Epithelial cell of proximal tubule (primary cell): ENCODE results near the gene GPLD1. TPM values are rescaled to one million over a fixed set of nuclear protein-coding genes. Genes with fewer than 3 reads are reported as not detected.

Source experiments
- DNase-seq: peaks from one replicate; pipeline ENCODE4 v3.0.0-alpha.2; 2011; ENCODE audit warnings: low read depth
- H3K4me3 ChIP-seq: 2 replicates; pipeline ENCODE4 v1.5.1; 2011; ENCODE audit warnings: low read depth, mild to moderate bottlenecking, low read length
- total RNA-seq: library from RNA; depleted of rRNA; stranded (reverse); fragments of >200 nt; gene quantifications from 2 replicates; pipeline ENCODE4 v1.2.3, GENCODE V29; 2015
- TF ChIP-seq, protein P1 (sequence below): conservative IDR thresholded peaks from 2 replicates; pipeline ENCODE4 v1.5.1; 2012; ENCODE audit warnings: low read depth, mild to moderate bottlenecking, low read length

GPLD1 gene
- total RNA-seq, 1 donor from 2014 or later = 0.75 TPM

DNA sequence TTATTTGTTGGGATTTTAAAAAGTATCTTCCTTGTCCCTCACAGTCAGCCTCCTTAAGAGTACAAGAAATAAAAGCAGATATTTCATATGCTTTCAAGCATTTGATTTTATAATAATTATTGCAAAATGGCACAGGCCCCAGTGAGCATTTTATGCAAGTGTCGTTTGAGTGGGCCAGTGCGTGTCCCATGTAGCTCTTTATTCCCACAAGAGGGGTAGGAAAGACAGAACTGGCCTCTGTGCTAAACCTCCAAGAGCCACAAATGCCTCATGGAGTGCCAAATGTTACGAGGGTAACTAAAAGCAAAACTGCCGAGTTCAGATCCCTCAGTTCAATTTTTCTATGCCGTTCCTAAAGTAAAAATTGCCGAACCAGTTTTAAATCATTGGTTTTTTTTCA is 12.7 kb downstream of the GPLD1 start:
- TF ChIP-seq, protein P1, sequence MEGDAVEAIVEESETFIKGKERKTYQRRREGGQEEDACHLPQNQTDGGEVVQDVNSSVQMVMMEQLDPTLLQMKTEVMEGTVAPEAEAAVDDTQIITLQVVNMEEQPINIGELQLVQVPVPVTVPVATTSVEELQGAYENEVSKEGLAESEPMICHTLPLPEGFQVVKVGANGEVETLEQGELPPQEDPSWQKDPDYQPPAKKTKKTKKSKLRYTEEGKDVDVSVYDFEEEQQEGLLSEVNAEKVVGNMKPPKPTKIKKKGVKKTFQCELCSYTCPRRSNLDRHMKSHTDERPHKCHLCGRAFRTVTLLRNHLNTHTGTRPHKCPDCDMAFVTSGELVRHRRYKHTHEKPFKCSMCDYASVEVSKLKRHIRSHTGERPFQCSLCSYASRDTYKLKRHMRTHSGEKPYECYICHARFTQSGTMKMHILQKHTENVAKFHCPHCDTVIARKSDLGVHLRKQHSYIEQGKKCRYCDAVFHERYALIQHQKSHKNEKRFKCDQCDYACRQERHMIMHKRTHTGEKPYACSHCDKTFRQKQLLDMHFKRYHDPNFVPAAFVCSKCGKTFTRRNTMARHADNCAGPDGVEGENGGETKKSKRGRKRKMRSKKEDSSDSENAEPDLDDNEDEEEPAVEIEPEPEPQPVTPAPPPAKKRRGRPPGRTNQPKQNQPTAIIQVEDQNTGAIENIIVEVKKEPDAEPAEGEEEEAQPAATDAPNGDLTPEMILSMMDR = no peak
- no peak for DNase-seq
- H3K4me3 ChIP-seq = no peak overlapping the region

DNA sequence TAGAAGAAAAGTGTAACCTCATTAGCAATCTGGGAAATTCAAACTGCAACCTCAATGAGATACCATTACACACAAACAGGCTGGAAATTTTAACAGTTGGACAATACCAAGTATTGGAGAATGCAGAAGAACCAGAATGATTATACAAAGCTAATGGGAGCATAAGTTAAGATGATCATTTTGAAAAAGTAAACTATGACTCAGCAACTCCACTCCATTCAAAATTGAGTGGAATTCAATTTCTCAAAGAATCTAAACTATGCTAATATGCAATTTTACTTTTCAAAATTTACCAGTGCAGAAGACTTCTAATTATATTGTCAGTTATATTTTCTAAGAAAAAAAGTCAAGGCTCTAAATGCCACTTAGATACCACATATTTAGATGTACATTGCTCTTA is 17.2 kb downstream of the GPLD1 start:
- no peak overlapping the region for H3K4me3 ChIP-seq
- TF ChIP-seq, protein P1 = no peak
- no peak for DNase-seq

GRCh38 chr6:24469811-24470210 is 19.6 kb downstream of the GPLD1 start:
- no peak for DNase-seq
- no peak overlapping the region for H3K4me3 ChIP-seq
- TF ChIP-seq, protein P1 = no peak

DNA sequence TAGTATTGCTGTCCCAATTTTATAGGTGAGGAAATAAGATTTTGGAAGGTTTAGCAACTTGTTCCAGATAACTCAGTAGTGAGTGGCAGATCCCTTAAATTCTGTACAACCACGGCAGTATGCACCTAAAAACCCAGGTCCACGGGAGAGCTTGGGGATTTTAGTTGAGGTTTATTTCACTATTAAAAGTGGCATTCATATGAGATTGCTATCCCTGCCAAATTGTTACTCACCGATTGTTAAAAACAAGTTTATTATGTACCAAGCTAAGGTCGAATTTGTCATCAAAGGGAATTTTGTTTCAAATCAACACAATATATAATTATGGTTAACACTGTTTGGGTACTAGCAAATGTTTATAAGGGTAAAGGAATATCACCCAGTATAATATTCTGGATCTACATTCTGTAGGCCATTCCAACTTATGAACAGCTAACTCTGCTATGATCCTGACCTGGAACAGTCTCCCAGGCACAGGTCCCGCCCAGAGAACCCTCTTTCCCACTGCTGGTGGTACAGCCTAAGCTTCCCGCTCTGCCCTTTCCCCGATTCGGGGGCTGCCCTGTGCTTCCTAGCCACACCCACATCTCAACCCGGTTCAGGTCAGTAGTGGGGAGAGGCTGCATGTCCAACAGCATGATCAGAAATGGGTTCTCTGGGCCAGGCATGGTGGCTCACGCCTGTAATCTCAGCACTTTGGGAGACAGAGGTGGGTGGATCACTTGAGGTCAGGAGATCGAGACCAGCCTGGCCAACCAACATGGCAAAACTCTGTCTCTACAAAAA is 24.9 kb downstream of the GPLD1 start:
- no peak for DNase-seq
- no peak overlapping the region for H3K4me3 ChIP-seq
- TF ChIP-seq, protein P1 = no peak

DNA sequence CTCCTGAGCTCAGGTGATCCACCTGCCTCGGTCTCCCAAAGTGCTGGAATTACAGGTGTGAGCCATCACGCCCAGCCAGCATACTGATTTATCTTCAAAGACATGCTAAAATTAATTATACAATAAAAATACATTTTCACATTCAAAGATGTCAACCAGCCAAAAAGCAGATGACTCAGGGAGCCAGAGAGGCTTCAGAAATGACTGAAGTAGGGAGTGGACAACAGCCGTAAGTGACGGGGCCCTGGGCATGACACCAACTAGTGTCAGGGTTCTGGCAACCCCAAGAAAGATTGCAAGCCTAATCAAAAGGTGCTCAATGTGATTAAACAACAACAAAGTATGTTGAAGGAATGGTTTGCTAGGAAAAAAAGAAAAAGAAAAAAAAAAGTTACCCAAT is 28.4 kb downstream of the GPLD1 start:
- TF ChIP-seq, protein P1 = no peak
- DNase-seq = no peak
- H3K4me3 ChIP-seq = no peak overlapping the region

DNA sequence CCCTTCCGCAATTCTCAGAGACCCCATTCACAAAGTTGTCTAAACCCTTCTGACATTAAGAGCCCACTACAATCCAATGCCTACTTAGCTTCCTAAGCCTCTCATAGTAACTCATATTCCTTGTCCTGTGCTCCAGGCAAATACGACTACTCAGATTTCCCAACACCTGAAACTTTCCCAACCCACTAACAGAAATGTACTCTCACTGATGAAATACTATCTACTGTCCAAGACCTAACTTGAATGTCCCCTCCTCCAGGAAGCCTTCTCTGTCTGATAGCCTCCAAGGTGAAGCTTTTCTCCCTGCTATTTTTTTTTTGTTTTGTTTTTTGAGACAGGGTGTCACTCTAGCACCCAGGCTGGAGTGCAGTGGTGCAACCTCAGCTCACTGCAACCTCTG is 30.4 kb downstream of the GPLD1 start:
- TF ChIP-seq, protein P1 = no peak
- DNase-seq = no peak
- H3K4me3 ChIP-seq = no peak overlapping the region

DNA sequence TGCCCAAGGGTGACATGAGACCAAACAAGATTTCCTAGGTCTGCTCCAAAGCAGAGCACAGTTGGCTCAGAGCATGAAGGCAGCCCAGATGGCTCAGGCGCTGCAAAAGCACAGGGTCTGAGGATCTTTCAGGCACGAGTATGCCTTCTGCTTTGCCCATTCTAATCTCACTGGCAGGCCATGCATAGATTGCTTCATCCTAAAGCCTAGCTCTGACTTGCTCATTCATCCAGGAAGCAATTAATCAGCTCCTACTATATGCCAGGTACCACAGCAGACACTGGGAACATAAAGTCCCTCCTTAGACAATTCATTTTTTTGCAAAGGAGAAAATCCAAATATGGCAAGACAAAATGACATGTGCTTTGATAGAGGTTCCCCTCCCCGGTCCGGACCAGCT is 31.2 kb downstream of the GPLD1 start:
- TF ChIP-seq, protein P1 = no peak
- no peak overlapping the region for H3K4me3 ChIP-seq
- DNase-seq = no peak
